SU-DHL-6 (cell line): ENCODE results near the gene ITPKC.

Experiments used
- H2AFZ ChIP-seq: fragments of 200-600 bp; sonication (generic); 2 replicates; pipeline ENCODE4 v1.6.1; 2014; ENCODE audit warnings: low read depth, mild to moderate bottlenecking, moderate library complexity, mixed read lengths, antibody characterized with exemption, low read length; ENCODE audit not compliant: severe bottlenecking
- H3F3A ChIP-seq: fragments of 200-600 bp; shearing (Covaris generic); 2 replicates; pipeline ENCODE4 v1.6.0; 2016; ENCODE audit warnings: antibody characterized with exemption, mild to moderate bottlenecking; ENCODE audit not compliant: insufficient read depth
- H3K27ac ChIP-seq: fragments of 200-600 bp; sonication (generic); 2 replicates; pipeline ENCODE4 v1.5.1; 2016; ENCODE audit warnings: low read depth, mild to moderate bottlenecking, low read length, moderate library complexity, mixed read lengths
- H3K27me3 ChIP-seq: fragments of 200-600 bp; sonication (generic), shearing (Covaris generic); 2 replicates; pipeline ENCODE4 v1.6.0; 2014; ENCODE audit warnings: mild to moderate bottlenecking, low read length
- H3K36me3 ChIP-seq: fragments of 200-600 bp; sonication (generic); 2 replicates; pipeline ENCODE4 v1.6.1; 2014; ENCODE audit warnings: mild to moderate bottlenecking, low read length, mixed read lengths
- H3K4me2 ChIP-seq: fragments of 300-600, 200-600 bp; shearing (Covaris generic), sonication (generic); 2 replicates; pipeline ENCODE4 v1.6.0; 2014; ENCODE audit warnings: low read length, low read depth, mild to moderate bottlenecking; ENCODE audit not compliant: poor library complexity, severe bottlenecking
- H3K4me3 ChIP-seq: fragments of 200-600 bp; sonication (generic); 2 replicates; pipeline ENCODE4 v1.5.1; 2014; ENCODE audit warnings: antibody characterized with exemption, low read length, mild to moderate bottlenecking, mixed read lengths; ENCODE audit not compliant: insufficient read depth, poor library complexity, severe bottlenecking
- H3K79me2 ChIP-seq: fragments of 200-600 bp; sonication (generic); 2 replicates; pipeline ENCODE4 v1.6.1; 2014; ENCODE audit warnings: mild to moderate bottlenecking, low read length, moderate library complexity; ENCODE audit not compliant: insufficient read depth
- H3K9ac ChIP-seq: fragments of 200-600 bp; sonication (generic); 2 replicates; pipeline ENCODE4 v1.7.0; 2014; ENCODE audit warnings: mild to moderate bottlenecking, low read length
- H3K9me2 ChIP-seq: fragments of 200-600 bp; sonication (generic); replicated peaks from 2 replicates; pipeline ENCODE4 v1.6.1; 2014; ENCODE audit warnings: low read length; ENCODE audit not compliant: insufficient read depth
- H3K9me3 ChIP-seq: fragments of 200-600 bp; sonication (generic); 2 replicates; pipeline ENCODE4 v1.6.1; 2014; ENCODE audit warnings: low read length, mixed read lengths; ENCODE audit not compliant: insufficient read depth
- H4K20me1 ChIP-seq: fragments of 200-600 bp; sonication (generic); 2 replicates; pipeline ENCODE4 v1.6.1; 2014; ENCODE audit warnings: low read depth, mild to moderate bottlenecking, antibody characterized with exemption, low read length, moderate library complexity, mixed read lengths
- CTCF ChIP-seq: fragments of 200-600 bp; sonication (generic); IDR thresholded peaks from one replicate; pipeline ENCODE4 v1.5.1; 2017; ENCODE audit warnings: antibody characterized with exemption, mild to moderate bottlenecking, low read length, moderate library complexity; ENCODE audit not compliant: insufficient read depth, poor library complexity, severe bottlenecking
- EZH2phosphoT487 ChIP-seq: fragments of 200-600 bp; sonication (generic), shearing (Covaris generic); conservative IDR thresholded peaks from 2 replicates; pipeline ENCODE4 v1.6.1; 2018; ENCODE audit warnings: mild to moderate bottlenecking, antibody characterized with exemption, low read length, moderate library complexity, mixed read lengths

Gene ITPKC

GRCh38 chr19:40737102-40737644 is 20.3 kb downstream of the ITPKC start:
- H2AFZ ChIP-seq, result no peak overlapping the region
- H3F3A ChIP-seq, result no peaks in the 10 kb centered on the region
- no peaks in the 10 kb centered on the region for H3K36me3 ChIP-seq
- no peak for TF ChIP-seq EZH2phosphoT487
- no peak for TF ChIP-seq CTCF
- no peak overlapping the region for H3K4me2 ChIP-seq
- H3K27ac ChIP-seq, result no peak overlapping the region
- no peaks in the 10 kb centered on the region for H3K9me2 ChIP-seq
- H3K4me3 ChIP-seq, result no peak overlapping the region
- no peaks in the 10 kb centered on the region for H3K79me2 ChIP-seq
- H3K27me3 ChIP-seq, result no peaks in the 10 kb centered on the region
- no peak overlapping the region for H3K9ac ChIP-seq
- H4K20me1 ChIP-seq, result no peaks in the 10 kb centered on the region
- no peaks in the 10 kb centered on the region for H3K9me3 ChIP-seq

- H4K20me1 ChIP-seq, result no peaks in the 10 kb centered on the region
- H3K9me2 ChIP-seq, result no peaks in the 10 kb centered on the region
- no peaks in the 10 kb centered on the region for H3K9me3 ChIP-seq
- TF ChIP-seq EZH2phosphoT487, result no peak
- no peak for TF ChIP-seq CTCF
- no peak overlapping the region for H2AFZ ChIP-seq
- H3F3A ChIP-seq, result no peaks in the 10 kb centered on the region
- H3K4me3 ChIP-seq, result no peak overlapping the region
- no peak overlapping the region for H3K27ac ChIP-seq
- no peak overlapping the region for H3K9ac ChIP-seq
- no peaks in the 10 kb centered on the region for H3K79me2 ChIP-seq
- H3K27me3 ChIP-seq, result no peaks in the 10 kb centered on the region
- H3K4me2 ChIP-seq, result no peak overlapping the region
- H3K36me3 ChIP-seq, result no peaks in the 10 kb centered on the region
Observed at GRCh38 chr19:40739030-40739839, 22.3 kb downstream of the ITPKC start.

- Histone ChIP-seq H3K9me2 (no peaks in the 10 kb centered on the region), H4K20me1 (no peaks in the 10 kb centered on the region), H3F3A (no peaks in the 10 kb centered on the region), H3K4me2 (no peak overlapping the region), H3K4me3 (no peak overlapping the region), H3K27me3 (no peaks in the 10 kb centered on the region), H3K36me3 (no peaks in the 10 kb centered on the region), H3K27ac (no peak overlapping the region), H3K9ac (no peak overlapping the region), H3K79me2 (no peaks in the 10 kb centered on the region), H2AFZ (no peak overlapping the region), H3K9me3 (no peaks in the 10 kb centered on the region)
- TF ChIP-seq EZH2phosphoT487, result no peak
- TF ChIP-seq CTCF, result no peak
Observed at GRCh38 chr19:40739871-40740703, 23.2 kb downstream of the ITPKC start.
